HG02678 (cell line): ENCODE data around the gene COPG2.

Source experiments
- ATAC-seq: cut with Tn5 transposase; IDR thresholded peaks from one replicate; pipeline ENCODE4 v1.9.1; 2021; ENCODE audit warnings: mild to moderate bottlenecking, moderate library complexity; ENCODE audit not compliant: unreplicated experiment

Gene COPG2

DNA sequence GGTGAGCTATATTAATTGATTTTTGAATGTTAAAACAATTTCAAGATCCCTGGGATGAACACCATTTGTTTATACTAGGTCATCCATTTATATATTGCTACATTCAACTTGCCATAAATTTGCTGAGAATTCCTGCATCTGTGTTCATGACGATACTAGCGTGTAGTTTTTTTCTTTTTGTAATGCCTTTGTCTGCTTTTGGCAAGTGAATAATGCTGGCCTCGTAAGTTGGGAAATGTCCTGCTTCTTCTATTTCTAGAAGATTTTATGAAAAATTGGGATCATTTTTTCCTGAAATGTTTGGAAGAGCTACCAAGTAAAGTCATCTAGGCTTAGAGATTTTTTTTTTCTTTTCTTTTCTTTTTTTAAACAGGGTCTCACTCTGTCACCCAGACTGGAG lies 189.6 kb downstream of the COPG2 start:
- ATAC-seq: no peak

DNA sequence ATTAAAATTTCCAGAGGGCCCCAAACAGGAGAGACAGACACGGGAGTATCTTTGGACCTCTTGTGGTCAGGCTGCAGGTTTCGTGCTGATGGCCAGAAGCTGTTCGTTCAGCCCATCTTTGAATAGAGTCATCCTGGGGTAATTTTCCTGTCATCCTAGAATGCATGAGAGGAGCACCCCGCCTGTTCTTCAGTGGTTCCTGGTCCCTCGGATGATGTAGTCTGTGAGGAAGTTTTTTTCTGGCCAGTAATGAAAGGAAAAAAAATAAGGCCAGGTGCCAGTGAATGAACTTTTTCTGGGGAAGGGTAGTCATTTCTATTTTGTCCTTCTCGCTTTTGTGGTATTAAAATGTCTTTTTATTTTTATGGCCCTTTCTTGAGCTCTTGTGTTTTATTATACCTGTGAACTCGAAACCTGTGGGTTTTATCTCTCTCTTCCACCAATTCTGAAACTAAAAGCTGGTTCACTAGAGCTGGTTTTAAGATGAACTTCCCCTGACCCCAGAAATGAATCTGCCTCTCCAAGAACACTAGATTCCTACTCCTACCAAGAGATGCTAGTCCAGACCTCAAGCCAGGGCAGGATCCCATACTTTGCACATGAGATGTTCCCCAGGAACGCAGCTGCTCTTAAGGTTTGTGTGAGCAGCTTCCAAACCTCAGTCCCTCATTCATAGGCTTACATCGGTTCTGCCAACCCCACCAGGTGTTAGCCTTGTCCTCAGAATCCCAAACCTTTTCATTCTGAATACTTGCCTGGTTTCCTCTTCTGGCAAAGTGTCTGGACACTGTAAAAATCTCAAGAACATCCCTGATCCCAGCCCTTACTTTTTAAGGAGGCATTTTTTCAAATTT lies 192.0 kb downstream of the COPG2 start:
- peak; percentile 84 for ATAC-seq

GRCh38 chr7:130475776-130476175 lies 192.8 kb downstream of the COPG2 start:
- no peak for ATAC-seq

- ATAC-seq: no peak
Measured at GRCh38 chr7:130473876-130474275, 194.7 kb downstream of the COPG2 start.

DNA sequence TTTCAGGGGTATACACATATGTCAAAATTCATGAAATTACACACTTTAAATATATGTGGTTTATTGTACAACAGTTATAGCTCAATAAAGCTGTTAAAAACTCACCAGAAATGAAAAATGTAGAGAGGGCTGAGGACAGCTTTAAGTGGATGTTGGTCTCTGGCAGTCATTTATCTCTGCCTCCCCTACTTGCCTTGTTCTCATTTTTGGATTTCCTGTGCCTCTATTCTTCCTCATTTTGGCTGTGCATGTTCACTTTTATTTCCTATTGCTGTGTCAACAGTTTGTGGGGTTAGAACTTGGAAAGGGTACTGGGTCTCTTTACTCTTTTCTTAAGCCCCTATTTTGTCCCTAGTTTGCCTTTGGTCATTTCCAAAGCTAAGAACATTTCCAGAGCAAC lies 195.3 kb downstream of the COPG2 start:
- no peak for ATAC-seq

DNA sequence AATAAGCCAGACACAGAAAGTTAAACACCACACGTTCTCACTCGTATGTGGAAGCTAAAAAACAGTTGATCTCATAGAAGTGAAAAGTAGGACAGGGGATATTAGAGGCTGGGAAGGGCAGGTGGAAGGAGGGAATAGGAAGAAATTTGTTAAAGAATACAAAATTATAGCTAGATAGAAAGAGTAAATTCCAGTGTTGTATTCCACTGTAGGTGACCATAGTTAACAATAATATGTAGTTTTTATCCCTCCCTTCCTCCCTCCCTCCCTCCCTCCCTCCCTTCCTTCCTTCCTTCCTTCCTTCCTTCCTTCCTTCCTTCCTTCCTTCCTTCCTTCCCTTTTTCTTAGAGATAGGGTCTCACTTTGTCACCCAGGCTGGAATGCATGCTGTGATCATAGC lies 196.6 kb downstream of the COPG2 start:
- ATAC-seq: no peak

GRCh38 chr7:130468612-130469011 lies 199.9 kb downstream of the COPG2 start:
- no peak for ATAC-seq

- ATAC-seq: no peak
Measured at GRCh38 chr7:130463553-130464434, 204.8 kb downstream of the COPG2 start.

- ATAC-seq: no peak
Measured at GRCh38 chr7:130461272-130461671, 207.3 kb downstream of the COPG2 start.

- peak; percentile 75 for ATAC-seq
Measured at GRCh38 chr7:130458257-130458656, 210.3 kb downstream of the COPG2 start.
